Ureter (tissue), 1 donor: ENCODE results near the gene ANO2. TPM values are rescaled to one million over a fixed set of nuclear protein-coding genes. Genes with fewer than 3 reads are reported as not detected.

Source experiments
- DNase-seq: peaks from one replicate; pipeline ENCODE4 v3.0.0-alpha.2; 2020; ENCODE audit warnings: low spot score
- total RNA-seq: library from RNA; stranded (reverse); gene quantifications from one replicate; pipeline ENCODE4 v1.2.4, GENCODE V29; 2023
- donor health status: DM: yes; HTN: yes; CAD: no.

Gene ANO2
- total RNA-seq, 1 donor from 2014 or later: 4.2 TPM

- DNase-seq: no peak
Measured at GRCh38 chr12:5582018-5582417, 363.0 kb downstream of the ANO2 start.

DNA sequence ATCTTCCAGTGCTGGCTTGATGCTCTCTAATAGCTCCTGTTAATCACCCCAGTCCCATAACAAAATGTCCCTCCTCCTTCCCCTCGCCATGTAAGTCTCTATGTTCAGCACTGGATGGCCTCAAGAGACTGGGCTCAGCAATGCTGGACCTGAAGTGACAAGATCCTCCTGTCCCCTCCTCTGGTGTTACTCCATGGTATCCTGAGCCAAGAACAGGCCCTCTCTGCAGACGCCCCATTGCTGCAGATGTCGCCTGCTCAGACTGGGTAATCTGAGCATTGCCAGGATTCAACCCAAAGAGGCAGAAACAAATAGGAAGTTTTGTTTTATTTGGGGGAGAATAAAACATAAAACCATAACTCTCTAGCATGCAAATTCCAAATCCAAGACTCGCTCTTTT is 363.4 kb downstream of the ANO2 start:
- no peak for DNase-seq

GRCh38 chr12:5581019-5581418 is 364.0 kb downstream of the ANO2 start:
- DNase-seq: no peak

DNA sequence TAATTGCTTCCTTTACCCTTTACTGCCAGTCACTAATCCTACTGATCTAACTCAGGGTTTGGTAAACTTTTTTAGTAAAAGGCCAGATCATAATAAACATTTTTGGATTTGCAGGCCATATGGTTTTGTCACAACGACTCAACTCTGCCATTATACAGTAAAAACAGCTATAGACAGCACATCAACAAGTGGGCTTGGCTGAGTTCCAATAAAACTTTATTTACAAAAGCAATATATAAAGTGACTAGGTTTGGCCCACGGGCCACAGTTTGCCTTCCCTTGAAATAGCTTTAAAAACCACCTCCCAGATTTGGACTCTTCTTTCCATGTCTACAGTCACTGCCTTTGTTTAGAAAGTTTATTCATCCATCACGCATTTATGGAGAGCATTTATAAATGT is 366.3 kb downstream of the ANO2 start:
- no peak for DNase-seq

DNA sequence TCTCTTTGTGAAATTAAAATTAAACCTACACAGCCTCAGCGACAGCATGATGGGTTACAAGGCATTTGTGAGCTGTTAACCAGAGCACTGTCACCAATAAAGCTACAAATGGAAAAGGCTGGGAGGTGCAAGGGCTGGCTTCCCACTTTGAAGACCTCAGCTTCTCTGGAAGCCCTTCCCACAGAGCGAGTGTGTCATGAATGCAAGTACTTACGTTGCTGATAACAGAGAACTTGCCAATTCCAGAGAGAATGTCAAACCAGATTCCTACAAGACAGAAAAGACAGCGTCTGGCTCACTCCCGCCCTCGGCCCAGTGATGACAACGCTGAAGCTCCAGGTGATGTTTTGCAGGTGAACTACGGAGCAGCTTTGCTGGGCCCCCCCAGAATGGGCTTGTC is 367.3 kb downstream of the ANO2 start:
- no peak for DNase-seq

- no peak for DNase-seq
Measured at GRCh38 chr12:5577211-5577612, 367.8 kb downstream of the ANO2 start.

- no peak for DNase-seq
Measured at GRCh38 chr12:5575987-5576386, 369.1 kb downstream of the ANO2 start.

DNA sequence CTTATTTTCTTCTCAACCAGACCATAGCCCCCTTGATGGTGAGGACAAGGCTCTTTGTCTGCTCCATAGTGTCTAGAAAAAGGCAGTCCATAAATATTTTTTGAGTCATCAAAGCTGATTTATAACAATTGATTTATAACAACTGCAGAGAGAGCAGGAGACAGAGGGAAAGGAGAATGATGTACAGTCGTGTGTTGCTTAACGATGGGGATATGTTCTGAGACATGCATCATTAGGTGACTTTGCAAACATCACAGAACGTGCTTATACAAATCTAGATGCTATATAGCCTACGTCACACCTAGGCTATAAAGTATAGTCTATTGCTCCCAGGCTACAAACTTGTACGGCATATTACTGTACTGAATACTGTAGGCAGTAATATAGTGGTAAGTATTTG is 369.8 kb downstream of the ANO2 start:
- DNase-seq: no peak

GRCh38 chr12:5573390-5573789 is 371.7 kb downstream of the ANO2 start:
- DNase-seq: no peak

DNA sequence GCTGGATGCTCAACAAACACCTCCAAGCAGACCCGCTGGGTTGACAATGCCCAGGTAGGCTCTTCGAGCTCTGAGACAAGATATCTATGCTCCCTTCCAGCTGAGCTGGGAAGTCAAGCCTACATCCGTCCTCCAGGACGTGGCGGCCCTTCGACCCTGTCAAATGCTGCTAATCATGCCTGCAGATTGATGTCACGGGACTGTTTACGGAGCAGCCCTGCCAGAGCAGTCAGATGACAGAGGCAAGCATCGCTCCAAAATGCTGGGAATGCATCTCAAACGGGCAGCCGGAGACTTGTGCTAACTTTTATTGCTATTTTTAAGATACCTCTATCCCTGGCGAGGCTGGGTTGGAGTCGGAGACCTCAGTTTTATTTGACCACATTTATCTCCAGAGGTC is 373.9 kb downstream of the ANO2 start:
- DNase-seq: no peak

GRCh38 chr12:5570416-5570815 is 374.6 kb downstream of the ANO2 start:
- no peak for DNase-seq

DNA sequence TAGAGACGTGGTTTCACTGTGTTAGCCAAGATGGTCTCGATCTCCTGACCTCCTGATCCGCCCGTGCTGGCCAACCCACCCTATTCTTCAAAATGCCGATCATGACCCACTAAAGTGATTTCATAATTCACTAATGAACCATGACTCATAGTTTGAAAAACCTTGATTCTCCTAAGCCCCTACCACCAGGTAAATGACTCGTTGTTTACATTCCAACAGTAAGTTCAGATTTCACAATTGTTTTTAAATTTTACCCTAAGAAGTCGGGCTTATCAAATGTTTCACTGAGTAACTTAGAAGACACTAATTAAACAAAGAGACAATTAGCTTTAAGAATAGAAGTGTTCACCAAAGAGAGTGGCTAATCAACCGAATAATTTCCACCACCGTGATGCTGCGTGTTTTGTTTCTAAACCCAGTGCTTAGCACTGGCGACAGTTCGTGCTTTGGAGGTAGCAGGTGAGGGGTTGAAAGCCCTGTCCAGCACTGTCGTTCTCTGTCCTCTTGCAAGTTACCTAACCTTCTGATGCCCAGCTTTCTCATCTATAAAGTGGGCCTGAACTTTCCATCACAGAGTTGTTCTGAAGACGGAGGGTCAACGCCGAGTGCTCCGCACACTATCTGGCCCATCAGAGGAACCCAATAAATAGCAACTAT is 376.6 kb downstream of the ANO2 start:
- no peak for DNase-seq

GRCh38 chr12:5567016-5567725 is 377.9 kb downstream of the ANO2 start:
- no peak for DNase-seq

DNA sequence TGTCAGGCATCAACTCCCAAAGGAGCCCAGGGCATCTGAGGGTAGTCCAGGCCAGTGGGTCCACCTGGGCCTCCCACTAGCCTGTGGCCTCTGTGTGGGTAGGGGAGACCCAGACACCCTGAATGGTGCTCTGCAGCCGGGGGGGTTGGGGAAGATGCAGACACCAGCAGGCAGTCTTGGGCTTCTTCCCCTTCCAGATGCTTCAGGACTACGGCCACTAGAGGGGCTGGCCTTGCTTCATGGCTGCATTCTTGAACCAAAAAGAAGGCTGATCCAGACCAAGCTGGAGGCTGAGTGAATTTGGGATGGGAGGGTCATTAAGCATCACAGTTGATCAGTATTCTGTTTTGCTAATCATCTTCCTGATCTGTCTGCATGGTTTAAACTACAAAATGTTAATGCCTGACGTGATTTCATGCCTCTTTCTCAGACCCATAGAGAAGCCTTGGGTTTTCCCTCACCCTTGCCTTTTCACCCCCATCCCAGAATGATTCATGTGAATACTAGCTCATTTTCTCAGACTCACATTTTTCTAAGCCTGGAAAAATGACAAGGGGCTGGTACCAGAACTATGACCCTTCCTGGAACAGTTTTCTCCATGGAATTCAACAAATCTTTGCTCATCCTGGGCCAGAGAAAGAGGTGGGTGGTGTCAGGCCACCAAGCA is 379.0 kb downstream of the ANO2 start:
- no peak for DNase-seq

DNA sequence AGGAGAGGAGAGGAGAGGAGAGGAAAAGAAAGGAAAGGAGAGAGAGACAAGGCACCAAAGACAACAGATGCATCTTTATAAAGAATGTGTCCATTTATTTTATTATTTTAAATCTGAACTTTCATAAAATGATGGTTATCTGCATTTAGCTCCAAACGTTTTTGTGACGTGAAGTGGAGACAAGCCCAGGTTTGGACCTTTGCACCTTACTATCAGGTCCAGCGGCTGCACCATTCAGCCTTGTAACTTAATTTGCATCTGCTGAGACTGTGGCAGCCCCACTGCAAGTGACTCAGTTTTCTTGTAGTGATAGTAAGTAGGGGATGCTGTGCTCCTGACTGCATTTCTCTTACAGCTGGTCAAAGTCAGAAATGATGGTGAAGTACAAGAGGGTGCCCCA is 382.5 kb downstream of the ANO2 start:
- DNase-seq: no peak

- DNase-seq: no peak
Measured at GRCh38 chr12:5561846-5562245, 383.2 kb downstream of the ANO2 start.

DNA sequence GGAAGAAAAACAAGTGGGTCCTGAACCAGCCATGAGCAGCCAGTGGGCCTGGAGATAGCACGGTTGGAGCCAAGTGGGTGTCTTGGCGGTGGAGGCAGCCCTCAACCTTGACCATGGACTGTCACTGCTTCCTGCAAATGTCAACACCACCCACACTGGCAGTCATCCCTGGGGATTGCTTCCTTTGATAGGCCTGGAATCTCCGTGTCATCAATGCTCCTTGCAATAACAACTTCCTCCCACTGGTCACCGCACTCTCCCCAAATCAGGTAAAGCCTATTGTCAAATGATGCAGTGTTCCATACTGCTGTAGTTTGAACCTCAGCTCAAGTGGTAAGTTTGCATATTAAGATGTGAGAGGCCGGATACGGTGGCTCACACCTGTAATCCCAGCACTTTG is 384.0 kb downstream of the ANO2 start:
- DNase-seq: no peak

GRCh38 chr12:5560265-5560664 is 384.8 kb downstream of the ANO2 start:
- DNase-seq: no peak

DNA sequence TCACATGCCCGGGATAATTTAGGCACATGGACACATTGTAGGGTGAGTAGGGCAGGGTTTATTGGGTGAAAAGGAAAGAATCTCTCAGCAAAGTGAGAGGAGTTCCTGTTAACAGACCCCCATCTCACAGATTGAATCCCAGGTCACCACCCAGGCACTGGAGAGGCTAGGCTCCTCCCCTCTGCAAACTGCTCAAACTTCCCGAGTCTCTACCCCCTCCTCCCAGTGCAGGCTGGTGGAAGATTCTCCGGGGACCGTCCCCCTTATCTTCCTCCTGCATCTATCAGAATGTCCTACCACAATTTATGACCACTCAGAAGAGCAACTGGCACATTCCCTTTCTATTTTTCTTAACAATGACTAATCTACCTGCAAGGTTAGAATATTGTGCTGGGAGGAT is 387.2 kb downstream of the ANO2 start:
- no peak for DNase-seq

DNA sequence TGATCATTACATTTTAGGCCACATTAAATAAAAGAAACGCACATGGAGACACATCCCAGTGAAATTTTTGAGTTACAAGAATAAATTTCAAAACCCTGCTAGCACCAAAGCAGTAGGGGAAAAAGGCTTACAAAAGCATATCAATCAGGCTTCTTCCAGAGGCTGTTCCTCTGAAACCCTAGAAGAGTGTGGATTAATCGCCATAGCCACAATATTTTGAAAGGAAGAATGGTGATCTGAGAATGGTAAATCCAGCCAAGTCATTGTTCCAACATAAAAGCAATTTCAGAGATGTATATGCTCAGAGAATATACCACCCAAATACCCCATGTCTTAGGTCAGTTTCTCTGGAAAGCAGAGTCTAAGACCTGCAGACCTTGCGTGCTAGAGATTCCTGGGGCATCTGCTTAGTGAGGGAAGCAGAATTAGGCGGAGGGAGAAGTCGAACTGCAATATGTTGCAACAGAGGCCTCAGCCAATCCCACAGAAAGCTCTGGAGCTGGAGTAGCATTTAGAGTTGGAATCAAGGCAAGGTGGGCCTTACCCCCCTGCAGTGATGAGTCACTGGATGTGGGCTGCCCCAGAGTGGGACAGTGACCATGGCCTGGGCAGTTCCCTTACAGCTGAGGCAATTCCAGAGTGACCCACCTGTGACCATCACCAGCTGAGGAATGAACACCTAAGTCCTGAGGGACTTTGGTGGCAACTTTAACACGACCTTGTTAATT is 387.9 kb downstream of the ANO2 start:
- DNase-seq: no peak

GRCh38 chr12:5556033-5556614 is 388.9 kb downstream of the ANO2 start:
- no peak for DNase-seq

DNA sequence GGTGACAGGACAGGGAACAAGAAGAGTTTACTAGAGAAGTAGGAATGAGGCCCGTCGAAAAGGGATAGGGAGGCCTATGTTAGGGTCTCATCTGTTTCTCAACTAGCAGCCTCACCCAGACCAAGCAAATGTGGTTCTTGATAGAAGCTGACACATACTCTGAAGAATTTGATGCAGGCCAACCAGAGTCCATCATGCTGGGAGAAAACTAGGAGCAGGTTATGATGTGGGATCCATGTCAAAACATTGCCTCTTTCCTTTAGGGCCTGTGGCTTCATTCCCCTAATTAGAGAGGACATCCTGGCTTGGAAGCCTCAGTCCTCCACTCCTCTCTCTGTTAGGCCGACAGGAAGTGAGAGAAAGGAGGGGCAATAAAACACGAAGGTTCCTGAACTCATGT is 390.3 kb downstream of the ANO2 start:
- no peak for DNase-seq
